C4-2B (cell line): ENCODE results near the gene SHQ1.

Source experiments
- ZFX ChIP-seq: fragments of 450-650 bp; IDR thresholded peaks from 2 replicates; pipeline ENCODE4 v1.6.1; 2017
- TF ChIP-seq, protein P1 (sequence below): fragments of 450-650 bp; conservative IDR thresholded peaks from 2 replicates; pipeline ENCODE4 v1.5.1; 2017; ENCODE audit warnings: mild to moderate bottlenecking

GRCh38 chr3:72766866-72767265, 81.4 kb downstream of the SHQ1 start:
- TF ChIP-seq, protein P1, sequence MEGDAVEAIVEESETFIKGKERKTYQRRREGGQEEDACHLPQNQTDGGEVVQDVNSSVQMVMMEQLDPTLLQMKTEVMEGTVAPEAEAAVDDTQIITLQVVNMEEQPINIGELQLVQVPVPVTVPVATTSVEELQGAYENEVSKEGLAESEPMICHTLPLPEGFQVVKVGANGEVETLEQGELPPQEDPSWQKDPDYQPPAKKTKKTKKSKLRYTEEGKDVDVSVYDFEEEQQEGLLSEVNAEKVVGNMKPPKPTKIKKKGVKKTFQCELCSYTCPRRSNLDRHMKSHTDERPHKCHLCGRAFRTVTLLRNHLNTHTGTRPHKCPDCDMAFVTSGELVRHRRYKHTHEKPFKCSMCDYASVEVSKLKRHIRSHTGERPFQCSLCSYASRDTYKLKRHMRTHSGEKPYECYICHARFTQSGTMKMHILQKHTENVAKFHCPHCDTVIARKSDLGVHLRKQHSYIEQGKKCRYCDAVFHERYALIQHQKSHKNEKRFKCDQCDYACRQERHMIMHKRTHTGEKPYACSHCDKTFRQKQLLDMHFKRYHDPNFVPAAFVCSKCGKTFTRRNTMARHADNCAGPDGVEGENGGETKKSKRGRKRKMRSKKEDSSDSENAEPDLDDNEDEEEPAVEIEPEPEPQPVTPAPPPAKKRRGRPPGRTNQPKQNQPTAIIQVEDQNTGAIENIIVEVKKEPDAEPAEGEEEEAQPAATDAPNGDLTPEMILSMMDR, result no peak
- TF ChIP-seq ZFX, result no peak
